SH-SY5Y (cell line): Measurements from ENCODE around the gene LRIG3.

Experiments
- GATA2 ChIP-seq: IDR thresholded peaks from 2 replicates; pipeline ENCODE4 v1.6.1; 2011; ENCODE audit warnings: mild to moderate bottlenecking, low read depth, low read length
- GATA3 ChIP-seq: IDR thresholded peaks from 2 replicates; pipeline ENCODE4 v1.6.1; 2011; ENCODE audit warnings: low read depth, mild to moderate bottlenecking, low read length, moderate library complexity

- TF ChIP-seq GATA2 (no peak), GATA3 (no peak)
Observed at GRCh38 chr12:58886474-58886873, 33.8 kb downstream of the LRIG3 start.
